HG03442 (cell line): Measurements from ENCODE around the gene SLA2.
"Not testable (repeated sequence)": the region's sequence is repeated elsewhere in the genome, so short reads cannot be mapped to it uniquely, and the experiment has no call there.

Experiments
- ATAC-seq: cut with Tn5 transposase; IDR thresholded peaks from one replicate; pipeline ENCODE4 v1.9.1; 2021; ENCODE audit warnings: mild to moderate bottlenecking, moderate library complexity; ENCODE audit not compliant: unreplicated experiment

The SLA2 gene

GRCh38 chr20:36611625-36612024, 34.4 kb downstream of the SLA2 start:
- ATAC-seq, result no peak

- not testable (repeated sequence) for ATAC-seq
These were observed 37.6 kb downstream of the SLA2 start for GRCh38 chr20:36608388-36608728.

GRCh38 chr20:36607586-36608387, 38.2 kb downstream of the SLA2 start:
- no peak for ATAC-seq

- no peak for ATAC-seq
These were observed 39.6 kb downstream of the SLA2 start for GRCh38 chr20:36606158-36607066.

GRCh38 chr20:36605399-36606157, 40.4 kb downstream of the SLA2 start, which contains the start of gene RAB5IF:
TSS of gene RAB5IF (plus strand) at chr20:36605779. CDS start at chr20:36605952, 173 bp downstream.
- peak; percentile 82 for ATAC-seq

- ATAC-seq, result peak; percentile 14
These were observed 41.0 kb downstream of the SLA2 start for GRCh38 chr20:36604952-36605398.

- ATAC-seq, result no peak
These were observed 44.5 kb downstream of the SLA2 start for GRCh38 chr20:36601540-36601939.

GRCh38 chr20:36599912-36600345, 46.1 kb downstream of the SLA2 start:
- no peak for ATAC-seq

GRCh38 chr20:36593347-36593929, 52.6 kb downstream of the SLA2 start:
- ATAC-seq, result no peak

GRCh38 chr20:36591854-36592641, 53.9 kb downstream of the SLA2 start:
- no peak for ATAC-seq

GRCh38 chr20:36591281-36591680, 54.7 kb downstream of the SLA2 start:
- no peak for ATAC-seq

- ATAC-seq, result no peak
These were observed 58.5 kb downstream of the SLA2 start for GRCh38 chr20:36587388-36588070.

- ATAC-seq, result no peak
These were observed 60.4 kb downstream of the SLA2 start for GRCh38 chr20:36585410-36586125.

GRCh38 chr20:36584018-36584481, 61.9 kb downstream of the SLA2 start:
- no peak for ATAC-seq

GRCh38 chr20:36582821-36583220, 63.2 kb downstream of the SLA2 start:
- no peak for ATAC-seq

- ATAC-seq, result no peak
These were observed 63.7 kb downstream of the SLA2 start for GRCh38 chr20:36582322-36582721.

GRCh38 chr20:36579996-36580545, 65.9 kb downstream of the SLA2 start:
- no peak for ATAC-seq

- ATAC-seq, result no peak
These were observed 67.5 kb downstream of the SLA2 start for GRCh38 chr20:36578356-36579041.
